Progenitor cell of endocrine pancreas (in vitro differentiated cells): Measurements from ENCODE around the gene DNAH14. TPM values are rescaled to one million over a fixed set of nuclear protein-coding genes. Genes with fewer than 3 reads are reported as not detected.
"Not testable (repeated sequence)": the region's sequence is repeated elsewhere in the genome, so short reads cannot be mapped to it uniquely, and the experiment has no call there.

ENCODE experiments used
- DNase-seq: peaks from one replicate; pipeline ENCODE4 v3.0.0; 2021; ENCODE audit warnings: low spot score; ENCODE audit not compliant: unreplicated experiment
- H3K27ac Mint-ChIP-seq: 2 replicates; pipeline ENCODE4 v1.8.0; 2021; ENCODE audit warnings: mild to moderate bottlenecking, moderate library complexity, mixed read lengths
- H3K27me3 Mint-ChIP-seq: 2 replicates; pipeline ENCODE4 v1.8.0; 2021; ENCODE audit warnings: mixed read lengths
- H3K36me3 Mint-ChIP-seq: 2 replicates; pipeline ENCODE4 v1.8.0; 2022; ENCODE audit warnings: mixed read lengths; ENCODE audit not compliant: insufficient read depth
- H3K4me1 Mint-ChIP-seq: 2 replicates; pipeline ENCODE4 v1.8.0; 2021; ENCODE audit warnings: low read depth, mixed read lengths
- H3K4me3 Mint-ChIP-seq: 2 replicates; pipeline ENCODE4 v1.8.0; 2021; ENCODE audit warnings: low read depth, mild to moderate bottlenecking, moderate library complexity, mixed read lengths
- H3K9me3 Mint-ChIP-seq: 2 replicates; pipeline ENCODE4 v1.8.0; 2021; ENCODE audit warnings: low read depth, mixed read lengths
- CTCF ChIP-seq: fragments of 200-600 bp; sonication (generic); IDR thresholded peaks from one replicate; pipeline ENCODE4 v1.5.0; 2021; ENCODE audit warnings: antibody characterized with exemption, mild to moderate bottlenecking; ENCODE audit not compliant: unreplicated experiment
- total RNA-seq: library from RNA; stranded (reverse); gene quantifications from 2 replicates; pipeline ENCODE4 v1.2.1, GENCODE V29; 2021

The DNAH14 gene
- total RNA-seq, 1 donor from 2014 or later, result 71.7 TPM

- Mint-ChIP-seq H3K9me3 (peaks cover 12% of the 10 kb centered on the region), H3K4me3 (no peak overlapping the region), H3K27ac (no peak overlapping the region), H3K4me1 (no peaks in the 10 kb centered on the region), H3K27me3 (no peaks in the 10 kb centered on the region), H3K36me3 (peaks cover 14% of the 10 kb centered on the region)
- no peak for TF ChIP-seq CTCF
- no peak for DNase-seq
Observed at GRCh38 chr1:225280563-225280962, 351.1 kb downstream of the DNAH14 start.

- no peak for TF ChIP-seq CTCF
- Mint-ChIP-seq H3K27me3 (no peaks in the 10 kb centered on the region), H3K4me1 (no peaks in the 10 kb centered on the region), H3K9me3 (peaks cover 24% of the 10 kb centered on the region), H3K27ac (no peak overlapping the region), H3K36me3 (peaks cover 15% of the 10 kb centered on the region), H3K4me3 (no peak overlapping the region)
- DNase-seq, result no peak
Observed at GRCh38 chr1:225290244-225290643, 360.8 kb downstream of the DNAH14 start.

GRCh38 chr1:225299624-225300023 lies 370.1 kb downstream of the DNAH14 start:
- H3K36me3 Mint-ChIP-seq, result peaks cover 15% of the 10 kb centered on the region
- no peak overlapping the region for H3K27ac Mint-ChIP-seq
- H3K4me1 Mint-ChIP-seq, result no peaks in the 10 kb centered on the region

GRCh38 chr1:225300381-225300780 lies 370.9 kb downstream of the DNAH14 start:
- Mint-ChIP-seq H3K9me3 (peaks cover 18% of the 10 kb centered on the region), H3K4me1 (no peaks in the 10 kb centered on the region), H3K27me3 (no peaks in the 10 kb centered on the region), H3K27ac (no peak overlapping the region), H3K4me3 (no peak overlapping the region), H3K36me3 (peaks cover 12% of the 10 kb centered on the region)
- no peak for DNase-seq
- no peak for TF ChIP-seq CTCF

More at GRCh38 chr1:225299624-225300023, 370.1 kb downstream of the DNAH14 start:
- no peak for DNase-seq
- Mint-ChIP-seq H3K4me3 (no peak overlapping the region), H3K9me3 (peaks cover 25% of the 10 kb centered on the region), H3K27me3 (no peaks in the 10 kb centered on the region)
- no peak for TF ChIP-seq CTCF

GRCh38 chr1:225304996-225305395 lies 375.5 kb downstream of the DNAH14 start:
- Mint-ChIP-seq H3K27ac (no peak overlapping the region), H3K9me3 (no peaks in the 10 kb centered on the region), H3K36me3 (peaks cover 5% of the 10 kb centered on the region), H3K27me3 (no peaks in the 10 kb centered on the region), H3K4me3 (no peak overlapping the region), H3K4me1 (no peaks in the 10 kb centered on the region)
- TF ChIP-seq CTCF, result no peak
- DNase-seq, result no peak

- not testable (repeated sequence) for H3K4me1 Mint-ChIP-seq, H3K27me3 Mint-ChIP-seq, H3K4me3 Mint-ChIP-seq, DNase-seq, H3K27ac Mint-ChIP-seq
- peaks cover 31% of the 10 kb centered on the region for H3K9me3 Mint-ChIP-seq
- peaks cover 18% of the 10 kb centered on the region for H3K36me3 Mint-ChIP-seq
Observed at GRCh38 chr1:225310544-225310943, 381.1 kb downstream of the DNAH14 start.
